DOHH2 (cell line): ENCODE results near the gene GPC6.

Source experiments
- H3F3A ChIP-seq: fragments of 200-600 bp; sonication (generic), shearing (Covaris generic); 2 replicates; pipeline ENCODE4 v1.6.0; 2016; ENCODE audit warnings: antibody characterized with exemption, mild to moderate bottlenecking; ENCODE audit not compliant: control insufficient read depth, insufficient read depth
- H3K27ac ChIP-seq: fragments of 200-600 bp; sonication (generic); 2 replicates; pipeline ENCODE4 v1.5.1; 2014; ENCODE audit warnings: low read depth, mild to moderate bottlenecking, low read length, moderate library complexity
- H3K27me3 ChIP-seq: fragments of 200-600 bp; sonication (generic); 2 replicates; pipeline ENCODE4 v1.6.1; 2014; ENCODE audit warnings: mild to moderate bottlenecking, low read length, mixed read lengths; ENCODE audit not compliant: control insufficient read depth
- H3K36me3 ChIP-seq: fragments of 200-600 bp; sonication (generic); 2 replicates; pipeline ENCODE4 v1.6.1; 2014; ENCODE audit warnings: mild to moderate bottlenecking, low read length, moderate library complexity, mixed read lengths; ENCODE audit not compliant: control insufficient read depth
- H3K4me1 ChIP-seq: fragments of 200-600 bp; sonication (generic); 2 replicates; pipeline ENCODE4 v1.6.1; 2014; ENCODE audit warnings: mild to moderate bottlenecking, low read length, mixed read lengths; ENCODE audit not compliant: control insufficient read depth
- H3K4me2 ChIP-seq: fragments of 200-600 bp; sonication (generic); 2 replicates; pipeline ENCODE4 v1.6.0; 2014; ENCODE audit warnings: mild to moderate bottlenecking, low read length, moderate library complexity
- H3K4me3 ChIP-seq: fragments of 200-600 bp; sonication (generic); 2 replicates; pipeline ENCODE4 v1.5.1; 2014; ENCODE audit warnings: mild to moderate bottlenecking, low read length, mixed read lengths
- H3K79me2 ChIP-seq: fragments of 200-600 bp; sonication (generic); 2 replicates; pipeline ENCODE4 v1.6.1; 2014; ENCODE audit warnings: mild to moderate bottlenecking, low read length, mixed read lengths; ENCODE audit not compliant: control insufficient read depth
- H3K9me2 ChIP-seq: fragments of 200-600 bp; sonication (generic); replicated peaks from 2 replicates; pipeline ENCODE4 v1.6.1; 2014; ENCODE audit warnings: mild to moderate bottlenecking, low read length, mixed read lengths; ENCODE audit not compliant: control insufficient read depth
- H3K9me3 ChIP-seq: fragments of 200-600 bp; sonication (generic); 2 replicates; pipeline ENCODE4 v1.6.1; 2014; ENCODE audit warnings: antibody characterized with exemption, low read length, mixed read lengths; ENCODE audit not compliant: control insufficient read depth, insufficient read depth
- H4K20me1 ChIP-seq: fragments of 200-600 bp; sonication (generic); 2 replicates; pipeline ENCODE4 v1.6.0; 2014; ENCODE audit warnings: low read depth, mild to moderate bottlenecking, antibody characterized with exemption, low read length, moderate library complexity; ENCODE audit not compliant: control insufficient read depth, insufficient read depth
- CTCF ChIP-seq: fragments of 200-600 bp; sonication (generic); IDR thresholded peaks from one replicate; pipeline ENCODE4 v1.5.1; 2014; ENCODE audit warnings: antibody characterized with exemption, mild to moderate bottlenecking, low read depth, low read length; ENCODE audit not compliant: poor library complexity, severe bottlenecking
- EZH2phosphoT487 ChIP-seq: fragments of 200-600 bp; sonication (generic); IDR thresholded peaks from 2 replicates; pipeline ENCODE4 v1.6.1; 2017; ENCODE audit warnings: borderline replicate concordance, mild to moderate bottlenecking, antibody characterized with exemption, low read length, moderate library complexity, mixed read lengths

GPC6 gene

GRCh38 chr13:94412870-94413597 is 1186.4 kb downstream of the GPC6 start:
- H3K4me1 ChIP-seq, result no peaks in the 10 kb centered on the region
- H3K27me3 ChIP-seq, result peaks cover 5% of the 10 kb centered on the region; the same call in 1 of the 2 replicates
- H3K36me3 ChIP-seq, result no peaks in the 10 kb centered on the region
- H3K9me2 ChIP-seq, result no peaks in the 10 kb centered on the region
- H3K4me2 ChIP-seq, result no peak overlapping the region
- no peak overlapping the region for H3K27ac ChIP-seq
- no peaks in the 10 kb centered on the region for H4K20me1 ChIP-seq
- no peak for TF ChIP-seq EZH2phosphoT487
- no peaks in the 10 kb centered on the region for H3F3A ChIP-seq
- no peaks in the 10 kb centered on the region for H3K79me2 ChIP-seq
- no peaks in the 10 kb centered on the region for H3K9me3 ChIP-seq
- H3K4me3 ChIP-seq, result no peak overlapping the region

GRCh38 chr13:94413598-94413944 is 1187.0 kb downstream of the GPC6 start:
- Histone ChIP-seq H3K27ac (no peak overlapping the region), H3K9me2 (no peaks in the 10 kb centered on the region), H4K20me1 (no peaks in the 10 kb centered on the region), H3K27me3 (peaks cover 5% of the 10 kb centered on the region), H3K79me2 (no peaks in the 10 kb centered on the region), H3K4me3 (no peak overlapping the region), H3K36me3 (no peaks in the 10 kb centered on the region), H3F3A (no peaks in the 10 kb centered on the region), H3K4me2 (no peak overlapping the region), H3K9me3 (no peaks in the 10 kb centered on the region), H3K4me1 (no peaks in the 10 kb centered on the region)
- TF ChIP-seq CTCF (no peak), EZH2phosphoT487 (no peak)

- no peaks in the 10 kb centered on the region for H3K9me3 ChIP-seq
- H3K27ac ChIP-seq, result no peak overlapping the region
- H3K4me1 ChIP-seq, result no peaks in the 10 kb centered on the region
- no peaks in the 10 kb centered on the region for H4K20me1 ChIP-seq
- H3K27me3 ChIP-seq, result peaks cover 5% of the 10 kb centered on the region
- TF ChIP-seq EZH2phosphoT487, result no peak
- TF ChIP-seq CTCF, result no peak
- H3K36me3 ChIP-seq, result no peaks in the 10 kb centered on the region
- no peaks in the 10 kb centered on the region for H3K9me2 ChIP-seq
- no peaks in the 10 kb centered on the region for H3K79me2 ChIP-seq
- H3K4me2 ChIP-seq, result no peak overlapping the region
- H3K4me3 ChIP-seq, result no peak overlapping the region
- no peaks in the 10 kb centered on the region for H3F3A ChIP-seq
These were observed 1187.5 kb downstream of the GPC6 start for GRCh38 chr13:94414141-94414540.

GRCh38 chr13:94414708-94415107 is 1188.1 kb downstream of the GPC6 start:
- Histone ChIP-seq H3K4me3 (no peak overlapping the region), H3K4me1 (no peaks in the 10 kb centered on the region), H3K79me2 (no peaks in the 10 kb centered on the region), H3K4me2 (no peak overlapping the region), H3F3A (no peaks in the 10 kb centered on the region), H3K27ac (no peak overlapping the region), H3K36me3 (no peaks in the 10 kb centered on the region), H3K9me3 (no peaks in the 10 kb centered on the region), H3K27me3 (peaks cover 5% of the 10 kb centered on the region), H4K20me1 (no peaks in the 10 kb centered on the region), H3K9me2 (no peaks in the 10 kb centered on the region)
- TF ChIP-seq EZH2phosphoT487 (no peak), CTCF (no peak)
